SK-N-SH (cell line): Measurements from ENCODE around the gene PFDN1. TPM values are rescaled to one million over a fixed set of nuclear protein-coding genes. Genes with fewer than 3 reads are reported as not detected.

Source experiments
- CTCF ChIA-PET: fragments of 300-600, 350-600 bp; formaldehyde crosslinking; extraction: SDS; loops from one replicate; lab custom pipeline; 2021; lab: Yijun Ruan, JAX
- POLR2A ChIA-PET: fragments of 350-600 bp; sonication (Branson Sonifier 250); formaldehyde crosslinking; extraction: SDS; loops from one replicate; lab custom pipeline; 2020; ENCODE audit warnings: antibody characterized with exemption, inconsistent platforms; lab: Yijun Ruan, JAX
- DNase-seq: peaks from one replicate; pipeline ENCODE4 v3.0.0; 2012
- H2AFZ ChIP-seq: fragments of 200-600 bp; sonication (generic); 2 replicates; pipeline ENCODE4 v1.8.1; 2016; ENCODE audit warnings: antibody characterized with exemption, mild to moderate bottlenecking, low read depth
- H3F3A ChIP-seq: fragments of 200-600 bp; sonication (generic); replicated peaks from 2 replicates; pipeline ENCODE3; 2016; ENCODE audit warnings: antibody characterized with exemption, mild to moderate bottlenecking; ENCODE audit not compliant: insufficient read depth
- H3K27ac ChIP-seq, 2 experiments: fragments of 200-500 bp in 1 of 2; fragments of 200-600 bp in 1 of 2; sonication (Bioruptor generic) in 1 of 2; sonication (generic), shearing (Covaris generic) in 1 of 2; 2 replicates each; pipeline versions ENCODE4 v1.5.1 to v1.6.1; 2014 to 2016; ENCODE audit warnings: low read depth in 2 of 2, inconsistent platforms in 1 of 2, low read length in 1 of 2, mild to moderate bottlenecking in 1 of 2, mixed read lengths in 1 of 2
- H3K27me3 ChIP-seq: fragments of 200-600 bp; sonication (generic), shearing (Covaris generic); 2 replicates; pipeline ENCODE4 v1.6.1; 2016; ENCODE audit warnings: mixed run types; ENCODE audit not compliant: insufficient read depth
- H3K36me3 ChIP-seq, 2 experiments: fragments of 200-500 bp in 1 of 2; fragments of 200-600 bp in 1 of 2; sonication (Bioruptor generic) in 1 of 2; sonication (generic) in 1 of 2; replicated peaks in 1 of 2; 2 replicates each; pipeline versions ENCODE3 to v1.5.1; 2014 to 2016; ENCODE audit warnings: low read length in 1 of 2, mild to moderate bottlenecking in 1 of 2; ENCODE audit not compliant: insufficient read depth in 2 of 2, control insufficient read depth in 1 of 2
- H3K4me1 ChIP-seq, 2 experiments: fragments of 200-500 bp in 1 of 2; fragments of 200-600 bp in 1 of 2; sonication (Bioruptor generic) in 1 of 2; sonication (generic), shearing (Covaris generic) in 1 of 2; 2 replicates each; pipeline versions ENCODE4 v1.5.1 to v1.6.1; 2014 to 2016; ENCODE audit warnings: low read depth in 1 of 2, low read length in 1 of 2, mixed run types in 1 of 2; ENCODE audit not compliant: insufficient read depth in 2 of 2, control insufficient read depth in 1 of 2
- H3K4me2 ChIP-seq: fragments of 200-600 bp; sonication (generic), shearing (Covaris generic); 2 replicates; pipeline ENCODE4 v1.6.1; 2017; ENCODE audit warnings: mixed run types
- H3K4me3 ChIP-seq, 2 experiments: fragments of 200-500 bp in 1 of 2; fragments of 200-600 bp in 1 of 2; sonication (Bioruptor generic) in 1 of 2; sonication (generic), shearing (Covaris generic) in 1 of 2; 2 replicates each; pipeline versions ENCODE4 v1.5.1 to v1.8.1; 2014 to 2016; ENCODE audit warnings: low read depth in 2 of 2, inconsistent platforms in 1 of 2, low read length in 1 of 2, mild to moderate bottlenecking in 1 of 2, mixed read lengths in 1 of 2, moderate library complexity in 1 of 2
- H3K79me2 ChIP-seq: fragments of 200-600 bp; sonication (generic); 2 replicates; pipeline ENCODE4 v1.8.1; 2017; ENCODE audit warnings: mild to moderate bottlenecking; ENCODE audit not compliant: insufficient read depth
- H3K9ac ChIP-seq: fragments of 200-600 bp; sonication (generic); 2 replicates; pipeline ENCODE4 v1.6.1; 2017; ENCODE audit warnings: mixed run types
- H3K9me2 ChIP-seq: fragments of 200-600 bp; sonication (generic); 2 replicates; pipeline ENCODE4 v1.6.1; 2017; ENCODE audit warnings: mixed run types
- H3K9me3 ChIP-seq: fragments of 200-600 bp; sonication (generic); 2 replicates; pipeline ENCODE4 v1.6.1; 2017; ENCODE audit warnings: mixed run types, mild to moderate bottlenecking, moderate library complexity
- H4K20me1 ChIP-seq: fragments of 200-600 bp; sonication (generic); 2 replicates; pipeline ENCODE4 v1.6.1; 2017; ENCODE audit warnings: mild to moderate bottlenecking, mixed run types; ENCODE audit not compliant: insufficient read depth
- ELF1 ChIP-seq: IDR thresholded peaks from 2 replicates; pipeline ENCODE4 v1.4.0; 2012
- EP300 ChIP-seq, 2 experiments: IDR thresholded peaks; 2 replicates each; pipeline versions ENCODE4 v1.4.0 to v1.6.1; 2012; ENCODE audit warnings: borderline replicate concordance in 1 of 2, low read depth in 1 of 2, low read length in 1 of 2
- FOXM1 ChIP-seq: IDR thresholded peaks from 2 replicates; pipeline ENCODE4 v1.4.0; 2012; ENCODE audit warnings: low read depth, mild to moderate bottlenecking
- GABPA ChIP-seq: IDR thresholded peaks from 2 replicates; pipeline ENCODE4 v1.4.0; 2012; ENCODE audit warnings: low read depth, mild to moderate bottlenecking
- MEF2A ChIP-seq: IDR thresholded peaks from 2 replicates; pipeline ENCODE4 v1.4.0; 2012; ENCODE audit warnings: low read depth, borderline replicate concordance
- MXI1 ChIP-seq: IDR thresholded peaks from 2 replicates; pipeline ENCODE4 v1.6.1; 2012; ENCODE audit warnings: mild to moderate bottlenecking, low read depth, low read length, improper control_type of control experiment
- NFIC ChIP-seq: IDR thresholded peaks from 2 replicates; pipeline ENCODE4 v1.4.0; 2012; ENCODE audit warnings: borderline replicate concordance
- NRF1 ChIP-seq: IDR thresholded peaks from 2 replicates; pipeline ENCODE4 v1.6.1; 2012; ENCODE audit warnings: low read depth, mild to moderate bottlenecking, low read length
- POLR2AphosphoS5 ChIP-seq: IDR thresholded peaks from 2 replicates; pipeline ENCODE4 v1.6.1; 2012; ENCODE audit warnings: low read depth, low read length
- RAD21 ChIP-seq: IDR thresholded peaks from 2 replicates; pipeline ENCODE4 v1.6.1; 2012; ENCODE audit warnings: mild to moderate bottlenecking, low read length
- RFX5 ChIP-seq: IDR thresholded peaks from 2 replicates; pipeline ENCODE4 v1.6.1; 2012; ENCODE audit warnings: mild to moderate bottlenecking, improper control_type of control experiment, low read length
- RXRA ChIP-seq: IDR thresholded peaks from 2 replicates; pipeline ENCODE4 v1.4.0; 2012; ENCODE audit warnings: low read depth, mild to moderate bottlenecking, borderline replicate concordance
- SIN3A ChIP-seq: IDR thresholded peaks from 2 replicates; pipeline ENCODE4 v1.6.1; 2012; ENCODE audit warnings: low read depth, mild to moderate bottlenecking, low read length, moderate library complexity, borderline replicate concordance
- SMC3 ChIP-seq: IDR thresholded peaks from 2 replicates; pipeline ENCODE4 v1.6.1; 2012; ENCODE audit warnings: low read depth, low read length, improper control_type of control experiment
- TEAD4 ChIP-seq: IDR thresholded peaks from 2 replicates; pipeline ENCODE4 v1.4.0; 2012; ENCODE audit warnings: mild to moderate bottlenecking, borderline replicate concordance; ENCODE audit not compliant: insufficient read depth
- USF2 ChIP-seq: fragments of 150-350 bp; IDR thresholded peaks from 2 replicates; pipeline ENCODE4 v1.6.1; 2017; ENCODE audit warnings: antibody characterized with exemption, low read length, low read depth, borderline replicate concordance
- YY1 ChIP-seq: IDR thresholded peaks from 2 replicates; pipeline ENCODE4 v1.4.0; 2012; ENCODE audit warnings: low read depth, mild to moderate bottlenecking
- WGBS: methylation state at CpG from one replicate; pipeline ENCODE4 v1.1.6; 2017; ENCODE audit warnings: low lambda C conversion rate; 5-methylcytosine and 5-hydroxymethylcytosine counted together
- polyA plus RNA-seq, 3 experiments: library from polyadenylated mRNA; depleted of rRNA; stranded (reverse); fragments of >200 nt; gene quantifications; 2 replicates each; pipeline ENCODE4 v1.2.3, GENCODE V29; 2012
- TF ChIP-seq, protein P1 (sequence below): fragments of 200-600 bp; sonication (generic); IDR thresholded peaks from 2 replicates; pipeline ENCODE4 v1.6.1; 2017; ENCODE audit warnings: antibody characterized with exemption, mild to moderate bottlenecking, moderate library complexity

The PFDN1 gene
- polyA plus RNA-seq, 1 of the 3 experiments (the other 2 are of a cell fraction): 55.2 TPM

GRCh38 chr5:140297283-140297682 lies 5.6 kb downstream of the PFDN1 start:
- TF ChIP-seq RXRA: no peak
- no peak for TF ChIP-seq RFX5
- TF ChIP-seq MEF2A: no peak
- TF ChIP-seq USF2: no peak
- TF ChIP-seq, protein P1, sequence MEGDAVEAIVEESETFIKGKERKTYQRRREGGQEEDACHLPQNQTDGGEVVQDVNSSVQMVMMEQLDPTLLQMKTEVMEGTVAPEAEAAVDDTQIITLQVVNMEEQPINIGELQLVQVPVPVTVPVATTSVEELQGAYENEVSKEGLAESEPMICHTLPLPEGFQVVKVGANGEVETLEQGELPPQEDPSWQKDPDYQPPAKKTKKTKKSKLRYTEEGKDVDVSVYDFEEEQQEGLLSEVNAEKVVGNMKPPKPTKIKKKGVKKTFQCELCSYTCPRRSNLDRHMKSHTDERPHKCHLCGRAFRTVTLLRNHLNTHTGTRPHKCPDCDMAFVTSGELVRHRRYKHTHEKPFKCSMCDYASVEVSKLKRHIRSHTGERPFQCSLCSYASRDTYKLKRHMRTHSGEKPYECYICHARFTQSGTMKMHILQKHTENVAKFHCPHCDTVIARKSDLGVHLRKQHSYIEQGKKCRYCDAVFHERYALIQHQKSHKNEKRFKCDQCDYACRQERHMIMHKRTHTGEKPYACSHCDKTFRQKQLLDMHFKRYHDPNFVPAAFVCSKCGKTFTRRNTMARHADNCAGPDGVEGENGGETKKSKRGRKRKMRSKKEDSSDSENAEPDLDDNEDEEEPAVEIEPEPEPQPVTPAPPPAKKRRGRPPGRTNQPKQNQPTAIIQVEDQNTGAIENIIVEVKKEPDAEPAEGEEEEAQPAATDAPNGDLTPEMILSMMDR: no peak
- no peak for TF ChIP-seq EP300 (IDR thresholded peaks at IDR 0.05; ENCODE audit: borderline replicate concordance in 1 of 2, low read depth in 1 of 2, low read length in 1 of 2)
- TF ChIP-seq SIN3A: no peak
- H3K9me3 ChIP-seq: no peaks in the 10 kb centered on the region
- H3F3A ChIP-seq: peaks cover 58% of the 10 kb centered on the region
- 76% methylated on average over 5 of the region's 5 CpGs for WGBS
- H2AFZ ChIP-seq: no peak overlapping the region
- peaks cover 3 to 15% of the 10 kb centered on the region in 2 experiments for H3K36me3 ChIP-seq
- POLR2A ChIA-PET: no interaction called here
- H3K27ac ChIP-seq: peak overlapping the region in 1 of 2 experiments; percentile 96; a peak in 2 of 4 replicates
- peak overlapping the region; percentile 51; the same call in 1 of the 2 replicates for H3K9ac ChIP-seq
- peaks cover 4% of the 10 kb centered on the region; the same call in 1 of the 2 replicates for H4K20me1 ChIP-seq
- no peak overlapping the region for H3K4me3 ChIP-seq
- CTCF ChIA-PET: interaction anchor here (0.6 to 1.2 kb wide), 2 partner anchors 49 to 587 kb away, joined by 3 to 5 read pairs; partner anchors contain the start of gene HBEGF
- DNase-seq: no peak
- peaks cover 3 to 65% of the 10 kb centered on the region in 2 experiments; a peak in 3 of 4 replicates for H3K4me1 ChIP-seq
- peak overlapping the region; percentile 30; the same call in 1 of the 2 replicates for H3K4me2 ChIP-seq
- H3K27me3 ChIP-seq: no peaks in the 10 kb centered on the region
- no peaks in the 10 kb centered on the region for H3K9me2 ChIP-seq
- H3K79me2 ChIP-seq: peaks cover 79% of the 10 kb centered on the region

DNA sequence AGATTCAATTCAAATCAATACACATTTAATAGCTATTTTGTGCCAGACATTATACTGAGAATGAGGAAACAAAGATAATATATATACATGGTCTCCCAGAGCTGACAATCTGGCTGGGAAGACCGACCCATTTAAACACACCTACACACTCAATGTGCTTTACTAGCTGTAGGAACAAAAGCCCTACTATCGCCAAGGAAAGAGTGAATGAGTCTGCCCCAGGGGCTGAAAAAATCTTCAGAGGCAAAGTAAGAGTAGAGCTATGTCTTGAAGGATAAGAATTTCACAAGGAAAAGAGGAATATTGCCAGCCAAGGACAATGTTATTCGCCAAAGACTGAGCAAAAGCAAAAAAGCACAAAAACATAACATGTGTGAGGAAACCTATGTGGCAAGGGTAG lies 6.6 kb downstream of the PFDN1 start:
- Histone ChIP-seq H3K36me3 (peaks cover 3 to 15% of the 10 kb centered on the region in 2 experiments), H3K4me2 (no peak overlapping the region), H3K4me1 (peaks cover 0 to 64% of the 10 kb centered on the region in 2 experiments; a peak in 3 of 4 replicates), H3K9me3 (no peaks in the 10 kb centered on the region), H4K20me1 (peaks cover 4% of the 10 kb centered on the region; the same call in 1 of the 2 replicates), H3K27ac (peak overlapping the region in 1 of 2 experiments; percentile 96; a peak in 2 of 4 replicates), H2AFZ (no peak overlapping the region), H3F3A (peaks cover 66% of the 10 kb centered on the region), H3K27me3 (no peaks in the 10 kb centered on the region), H3K9ac (no peak overlapping the region), H3K79me2 (peaks cover 79% of the 10 kb centered on the region), H3K4me3 (no peak overlapping the region), H3K9me2 (no peaks in the 10 kb centered on the region)
- TF ChIP-seq NFIC: no peak
- TF ChIP-seq, protein P1: no peak
- no peak for TF ChIP-seq SMC3
- TF ChIP-seq GABPA: no peak
- TF ChIP-seq SIN3A: no peak
- TF ChIP-seq NRF1: no peak
- TF ChIP-seq RXRA: no peak
- TF ChIP-seq MXI1: no peak
- no peak for TF ChIP-seq POLR2AphosphoS5
- TF ChIP-seq MEF2A: no peak
- TF ChIP-seq USF2: no peak
- TF ChIP-seq RAD21: no peak
- TF ChIP-seq TEAD4: no peak
- no peak for TF ChIP-seq FOXM1
- TF ChIP-seq YY1: no peak
- no peak for TF ChIP-seq ELF1
- no peak for TF ChIP-seq RFX5
- DNase-seq: no peak
- ChIA-PET CTCF (no interaction called here), POLR2A (no interaction called here)
- WGBS: 96% methylated on average over 3 of the region's 3 CpGs
